Breast epithelium (tissue), 3 donors: Measurements from ENCODE around the gene NRIP3.

Experiments used
- CTCF ChIP-seq, 3 donors: fragments of 450-650 bp; IDR thresholded peaks; one replicate each; pipeline ENCODE4 v1.5.1; 2016 to 2017; ENCODE audit warnings: antibody characterized with exemption in 3 of 3, mild to moderate bottlenecking in 3 of 3, moderate library complexity in 3 of 3
- POLR2A ChIP-seq: fragments of 450-650 bp; IDR thresholded peaks from one replicate; pipeline ENCODE4 v1.6.1; 2016; ENCODE audit warnings: antibody characterized with exemption, mild to moderate bottlenecking, moderate library complexity

GRCh38 chr11:8971196-8971923 is 32.4 kb downstream of the NRIP3 start:
- TF ChIP-seq CTCF (IDR thresholded peaks at IDR 0.05) = no peak
- TF ChIP-seq POLR2A = no peak
